Measurements from ENCODE around the gene PIEZO2.

DNA sequence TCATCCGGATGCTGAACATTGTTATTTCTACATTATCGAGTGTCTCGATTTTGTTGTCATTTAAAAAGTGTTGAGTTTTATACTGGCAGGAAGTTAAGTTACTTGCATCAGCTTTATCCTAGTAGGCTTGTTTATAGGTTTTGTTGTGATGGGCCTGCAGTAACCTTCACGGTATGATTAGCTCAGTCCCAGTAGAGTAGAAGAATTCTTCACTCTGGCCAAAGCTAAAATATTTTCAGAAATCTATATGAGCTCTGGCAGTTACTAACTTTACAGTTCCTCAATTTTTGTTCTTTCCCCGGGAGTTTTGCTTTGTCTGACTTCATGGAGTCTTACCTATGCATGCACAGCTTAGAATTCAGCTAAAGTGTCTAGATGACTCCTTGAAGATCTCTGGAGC is 328.7 kb downstream of the PIEZO2 start:
- TF ChIP-seq, protein P1, sequence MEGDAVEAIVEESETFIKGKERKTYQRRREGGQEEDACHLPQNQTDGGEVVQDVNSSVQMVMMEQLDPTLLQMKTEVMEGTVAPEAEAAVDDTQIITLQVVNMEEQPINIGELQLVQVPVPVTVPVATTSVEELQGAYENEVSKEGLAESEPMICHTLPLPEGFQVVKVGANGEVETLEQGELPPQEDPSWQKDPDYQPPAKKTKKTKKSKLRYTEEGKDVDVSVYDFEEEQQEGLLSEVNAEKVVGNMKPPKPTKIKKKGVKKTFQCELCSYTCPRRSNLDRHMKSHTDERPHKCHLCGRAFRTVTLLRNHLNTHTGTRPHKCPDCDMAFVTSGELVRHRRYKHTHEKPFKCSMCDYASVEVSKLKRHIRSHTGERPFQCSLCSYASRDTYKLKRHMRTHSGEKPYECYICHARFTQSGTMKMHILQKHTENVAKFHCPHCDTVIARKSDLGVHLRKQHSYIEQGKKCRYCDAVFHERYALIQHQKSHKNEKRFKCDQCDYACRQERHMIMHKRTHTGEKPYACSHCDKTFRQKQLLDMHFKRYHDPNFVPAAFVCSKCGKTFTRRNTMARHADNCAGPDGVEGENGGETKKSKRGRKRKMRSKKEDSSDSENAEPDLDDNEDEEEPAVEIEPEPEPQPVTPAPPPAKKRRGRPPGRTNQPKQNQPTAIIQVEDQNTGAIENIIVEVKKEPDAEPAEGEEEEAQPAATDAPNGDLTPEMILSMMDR (IDR thresholded peaks at IDR 0.05): no peak
- no peak for TF ChIP-seq EZH2 (IDR thresholded peaks at IDR 0.05)
